NCI-H748 treated with DMSO at 0.1 percent for 48 hours (cell line): ENCODE results near the gene DMRTB1.
"Not testable (repeated sequence)": the region's sequence is repeated elsewhere in the genome, so short reads cannot be mapped to it uniquely, and the experiment has no call there.

Source experiments
- DNase-seq: peaks from one replicate; lab custom pipeline; 2025; lab: John Stamatoyannopoulos, UW

Gene DMRTB1

GRCh38 chr1:53459321-53460175 lies at the start of gene DMRTB1:
DMRTB1 (plus strand) TSS chr1:53459399; CDS start chr1:53459454, 55 bp downstream.
- no peak for DNase-seq

GRCh38 chr1:53409695-53410094 lies 49.5 kb upstream of the DMRTB1 start:
- no peak for DNase-seq

GRCh38 chr1:53410100-53410541 lies 49.1 kb upstream of the DMRTB1 start:
- DNase-seq, result no peak

- no peak for DNase-seq
Observed at GRCh38 chr1:53410701-53411100, 48.5 kb upstream of the DMRTB1 start.

GRCh38 chr1:53411541-53412152 lies 47.6 kb upstream of the DMRTB1 start:
- DNase-seq, result no peak

GRCh38 chr1:53412285-53413174 lies 46.7 kb upstream of the DMRTB1 start:
- no peak for DNase-seq

GRCh38 chr1:53413175-53414001 lies 45.8 kb upstream of the DMRTB1 start:
- no peak for DNase-seq

GRCh38 chr1:53414632-53415031 lies 44.6 kb upstream of the DMRTB1 start:
- no peak for DNase-seq

- no peak for DNase-seq
Observed at GRCh38 chr1:53415432-53415831, 43.8 kb upstream of the DMRTB1 start.

- no peak for DNase-seq
Observed at GRCh38 chr1:53416269-53416813, 42.9 kb upstream of the DMRTB1 start.

GRCh38 chr1:53417074-53417511 lies 42.1 kb upstream of the DMRTB1 start:
- no peak for DNase-seq

- no peak for DNase-seq
Observed at GRCh38 chr1:53419034-53419433, 40.2 kb upstream of the DMRTB1 start.

GRCh38 chr1:53420341-53420740 lies 38.9 kb upstream of the DMRTB1 start:
- DNase-seq, result no peak

- no peak for DNase-seq
Observed at GRCh38 chr1:53421208-53421607, 38.0 kb upstream of the DMRTB1 start.

- DNase-seq, result no peak
Observed at GRCh38 chr1:53430261-53430660, 28.9 kb upstream of the DMRTB1 start.

- DNase-seq, result no peak
Observed at GRCh38 chr1:53430779-53431178, 28.4 kb upstream of the DMRTB1 start.

- DNase-seq, result no peak
Observed at GRCh38 chr1:53431244-53431643, 28.0 kb upstream of the DMRTB1 start.

- DNase-seq, result no peak
Observed at GRCh38 chr1:53431805-53432565, 27.2 kb upstream of the DMRTB1 start.

GRCh38 chr1:53432611-53433010 lies 26.6 kb upstream of the DMRTB1 start:
- DNase-seq, result no peak

- DNase-seq, result not testable (repeated sequence)
Observed at GRCh38 chr1:53434405-53435007, 24.7 kb upstream of the DMRTB1 start.
